RWPE1 (cell line): Measurements from ENCODE around the gene SYMPK.

Source experiments
- CTCF ChIA-PET: fragments of 350-600 bp; sonication (Branson Sonifier 250); formaldehyde crosslinking; extraction: SDS; loops from one replicate; lab custom pipeline; 2021; lab: Yijun Ruan, JAX
- POLR2A ChIA-PET: fragments of 400-600 bp; formaldehyde crosslinking; extraction: SDS; loops from one replicate; lab custom pipeline; 2020; ENCODE audit warnings: antibody characterized with exemption; ENCODE audit not compliant: low non-redundant PET; lab: Yijun Ruan, JAX
- DNase-seq: peaks from one replicate; pipeline ENCODE4 v3.0.0; 2012; ENCODE audit warnings: low spot score
- H3K27ac ChIP-seq: fragments of 450-650 bp; 2 replicates; pipeline ENCODE4 v1.5.1; 2017
- TF ChIP-seq, protein P1 (sequence below): fragments of 450-650 bp; conservative IDR thresholded peaks from 2 replicates; pipeline ENCODE4 v1.5.1; 2017; ENCODE audit warnings: low read depth, mild to moderate bottlenecking

SYMPK gene

DNA sequence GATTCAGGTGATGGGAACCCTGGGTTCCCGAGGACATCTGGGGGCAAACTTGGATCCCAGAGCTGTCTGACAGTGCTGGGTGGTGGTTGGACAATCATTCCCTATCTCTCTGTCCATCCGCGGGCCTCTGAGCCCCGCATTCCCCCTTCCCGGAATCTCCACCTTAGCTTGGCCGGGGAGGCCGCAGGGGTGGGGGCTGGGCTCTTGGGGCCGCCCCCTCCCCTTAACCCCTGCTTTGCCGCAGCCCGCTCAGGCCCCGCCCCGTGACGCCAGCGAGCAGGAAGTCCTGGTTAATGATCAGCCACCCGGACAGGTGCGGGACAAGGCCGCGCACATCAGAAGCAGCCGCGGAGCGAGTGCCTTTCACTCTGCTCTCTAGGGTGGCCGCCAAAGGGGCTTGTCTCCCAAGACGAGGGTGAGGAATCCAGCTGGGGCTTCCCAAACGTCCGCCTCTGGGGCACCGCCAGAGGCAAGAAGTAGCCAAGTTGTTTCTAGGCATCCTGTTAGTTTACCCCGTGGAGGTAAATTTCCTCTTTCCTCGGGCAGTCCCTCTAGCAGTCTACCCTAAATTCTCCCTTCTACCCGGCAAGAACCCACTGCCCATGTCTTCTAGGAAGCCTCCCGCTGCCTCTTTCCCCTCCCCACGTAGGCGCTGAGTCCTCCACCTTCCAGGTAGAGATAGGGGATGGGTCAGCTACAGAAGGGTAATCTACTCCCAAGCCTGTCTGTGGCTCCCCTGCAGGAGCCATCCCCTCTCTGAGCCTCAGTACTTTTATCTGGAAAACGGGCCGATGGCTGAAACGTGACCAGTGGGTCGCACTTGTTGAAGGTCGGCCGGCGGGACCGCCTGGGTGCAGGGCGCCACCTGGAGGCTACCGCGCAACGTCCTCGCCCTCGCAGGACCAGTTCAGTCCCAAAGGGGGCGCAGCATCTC lies 20.0 kb upstream of the SYMPK start:
- DNase-seq = peak; percentile 81
- CTCF ChIA-PET = interaction anchor here (0.6 to 1.2 kb wide), 9 partner anchors 9 to 194 kb away, joined by 3 to 7 read pairs (median 4); partner anchors contain the start of gene FOXA3
- POLR2A ChIA-PET = interaction anchor here (0.9 kb wide), 1 partner anchor 115 kb away, joined by 4 read pairs; no protein-coding TSS in a partner anchor
- TF ChIP-seq, protein P1, sequence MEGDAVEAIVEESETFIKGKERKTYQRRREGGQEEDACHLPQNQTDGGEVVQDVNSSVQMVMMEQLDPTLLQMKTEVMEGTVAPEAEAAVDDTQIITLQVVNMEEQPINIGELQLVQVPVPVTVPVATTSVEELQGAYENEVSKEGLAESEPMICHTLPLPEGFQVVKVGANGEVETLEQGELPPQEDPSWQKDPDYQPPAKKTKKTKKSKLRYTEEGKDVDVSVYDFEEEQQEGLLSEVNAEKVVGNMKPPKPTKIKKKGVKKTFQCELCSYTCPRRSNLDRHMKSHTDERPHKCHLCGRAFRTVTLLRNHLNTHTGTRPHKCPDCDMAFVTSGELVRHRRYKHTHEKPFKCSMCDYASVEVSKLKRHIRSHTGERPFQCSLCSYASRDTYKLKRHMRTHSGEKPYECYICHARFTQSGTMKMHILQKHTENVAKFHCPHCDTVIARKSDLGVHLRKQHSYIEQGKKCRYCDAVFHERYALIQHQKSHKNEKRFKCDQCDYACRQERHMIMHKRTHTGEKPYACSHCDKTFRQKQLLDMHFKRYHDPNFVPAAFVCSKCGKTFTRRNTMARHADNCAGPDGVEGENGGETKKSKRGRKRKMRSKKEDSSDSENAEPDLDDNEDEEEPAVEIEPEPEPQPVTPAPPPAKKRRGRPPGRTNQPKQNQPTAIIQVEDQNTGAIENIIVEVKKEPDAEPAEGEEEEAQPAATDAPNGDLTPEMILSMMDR = peak; percentile 97
- H3K27ac ChIP-seq = no peak overlapping the region

GRCh38 chr19:45881909-45882528 lies 19.1 kb upstream of the SYMPK start:
- ChIA-PET CTCF (interaction anchor here (0.7 to 1.2 kb wide), 4 partner anchors 8 to 195 kb away, joined by 3 to 4 read pairs (median 4); no protein-coding TSS in a partner anchor), POLR2A (interaction anchor here (0.9 kb wide), 1 partner anchor 114 kb away, joined by 4 read pairs; no protein-coding TSS in a partner anchor)
- TF ChIP-seq, protein P1 = no peak
- no peak for DNase-seq
- no peak overlapping the region for H3K27ac ChIP-seq

DNA sequence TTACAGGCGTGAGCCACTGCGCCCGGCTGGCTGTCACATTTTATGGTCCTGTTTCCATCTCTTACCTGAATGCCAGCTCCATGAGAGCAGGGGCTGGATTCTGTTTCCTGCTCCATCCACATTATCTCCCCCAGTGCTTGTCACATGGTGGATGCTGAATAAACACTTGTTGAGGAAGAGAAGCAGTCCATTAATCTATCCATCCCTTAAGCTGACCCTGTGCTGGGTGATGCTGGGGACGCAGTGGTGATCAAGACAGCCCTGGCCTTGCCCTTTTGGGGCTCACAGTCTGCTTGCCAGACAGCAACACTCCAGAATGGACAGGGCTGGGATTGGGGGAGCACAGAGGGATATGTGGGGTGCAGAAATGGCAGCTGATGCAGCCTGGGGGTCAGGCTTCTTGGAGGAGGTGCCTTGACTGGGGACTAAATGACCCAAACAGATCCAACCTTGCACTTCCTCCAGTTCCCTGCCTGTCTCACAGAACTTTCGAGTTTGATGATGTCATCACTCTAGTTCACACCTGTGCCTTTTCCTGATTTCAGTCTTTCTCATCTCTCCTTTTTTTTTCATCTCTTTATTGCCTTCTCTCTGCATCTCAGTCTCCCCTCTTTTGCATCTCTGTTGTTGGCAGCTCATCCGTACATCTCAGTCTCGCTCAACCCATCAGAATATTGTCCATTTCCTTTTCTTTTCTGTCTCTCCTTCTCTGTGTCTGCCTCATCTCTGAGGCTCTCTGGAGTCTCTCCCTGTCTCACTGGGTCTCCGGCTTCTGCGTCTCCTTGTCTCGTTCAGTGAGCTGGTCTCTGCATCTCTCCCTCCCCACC lies 18.3 kb upstream of the SYMPK start:
- DNase-seq = no peak
- ChIA-PET CTCF (interaction anchor here (0.5 to 1.3 kb wide), 3 partner anchors 18 to 281 kb away, joined by 3 to 4 read pairs (median 4); no protein-coding TSS in a partner anchor), POLR2A (interaction anchor here (0.9 kb wide), 1 partner anchor 114 kb away, joined by 4 read pairs; no protein-coding TSS in a partner anchor)
- TF ChIP-seq, protein P1 = no peak
- H3K27ac ChIP-seq = no peak overlapping the region

- H3K27ac ChIP-seq = no peak overlapping the region
- TF ChIP-seq, protein P1 = no peak
- ChIA-PET CTCF (interaction anchor here (0.6 to 1.3 kb wide), 2 partner anchors 9 to 17 kb away, joined by 4 read pairs; no protein-coding TSS in a partner anchor), POLR2A (no interaction called here)
- no peak for DNase-seq
These were observed 17.0 kb upstream of the SYMPK start for GRCh38 chr19:45879971-45880370.

DNA sequence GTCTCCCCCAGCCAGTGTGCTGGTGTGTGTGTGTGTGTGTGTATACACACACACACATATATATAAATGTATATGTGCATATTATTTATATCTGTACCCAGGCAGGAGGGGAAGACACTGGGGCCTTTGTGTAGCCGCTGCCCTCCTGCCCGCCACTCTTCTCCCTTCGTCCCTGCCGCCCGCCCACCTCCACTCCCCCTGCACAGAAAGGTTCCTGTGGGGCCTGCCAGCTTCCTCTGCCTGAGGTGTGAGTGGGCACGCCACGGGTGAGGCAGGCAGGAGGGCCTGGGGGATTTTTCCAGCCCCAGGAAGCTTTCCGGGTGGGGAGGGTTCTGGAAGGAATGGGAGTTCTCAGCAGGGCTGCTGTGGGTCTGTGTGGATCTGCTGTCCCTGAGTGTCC lies 16.1 kb upstream of the SYMPK start:
- TF ChIP-seq, protein P1 = no peak
- ChIA-PET CTCF (no interaction called here), POLR2A (interaction anchor here (0.6 kb wide), 1 partner anchor 683 kb away, joined by 4 read pairs; no protein-coding TSS in a partner anchor)
- no peak overlapping the region for H3K27ac ChIP-seq
- DNase-seq = no peak
